HepG2 (cell line): ENCODE data around the gene C9. TPM values are rescaled to one million over a fixed set of nuclear protein-coding genes. Genes with fewer than 3 reads are reported as not detected.
"Not testable (repeated sequence)": the region's sequence is repeated elsewhere in the genome, so short reads cannot be mapped to it uniquely, and the experiment has no call there.

Experiments
- ATAC-seq: fragments of 200-7000 bp; cut with Tn5 transposase; 3 replicates; pipeline ENCODE4 v1.9.1; 2020; ENCODE audit warnings: mild to moderate bottlenecking, moderate library complexity
- BruUV-seq: library from RNA; stranded (reverse); fragments of 400-500 nt; replicated peaks from 2 replicates; lab custom pipeline; 2021; lab: Mats Ljungman, UMichigan
- CTCF ChIA-PET: fragments of 300-600 bp; formaldehyde crosslinking; extraction: SDS; loops from one replicate; lab custom pipeline; 2021; ENCODE audit warnings: low total read pairs, inconsistent platforms, low intra/inter-chr PET ratio; lab: Yijun Ruan, JAX
- POLR2A ChIA-PET: fragments of 350-600 bp; sonication (Branson Sonifier 250); formaldehyde crosslinking; loops from one replicate; lab custom pipeline; 2020; ENCODE audit warnings: antibody characterized with exemption, inconsistent platforms; lab: Yijun Ruan, JAX
- DNase-seq: peaks from one replicate; pipeline ENCODE4 v3.0.0-alpha.2; 2015; ENCODE audit warnings: low spot score
- FAIRE-seq: peaks from 3 replicates; lab custom pipeline; 2011; peaks lifted over from hg19 to GRCh38; lab: Jason Lieb, UNC
- H2AFZ ChIP-seq: one replicate; pipeline ENCODE4 v1.6.1; 2011; ENCODE audit warnings: low read length, inconsistent platforms
- H3K27ac ChIP-seq: fragments of 300-600 bp; 3 replicates; pipeline ENCODE4 v1.8.0; 2011; ENCODE audit warnings: mixed run types, mild to moderate bottlenecking, mixed read lengths, low read length, inconsistent platforms; ENCODE audit not compliant: insufficient read depth; ENCODE audit errors: extremely low read length
- H3K27me3 ChIP-seq, 2 experiments: fragments of 200-600 bp in 1 of 2; 2 replicates in 1 of 2; 3 replicates in 1 of 2; pipeline versions ENCODE4 v1.6.0 to v1.8.0; 2011; ENCODE audit warnings: low read length in 2 of 2, mild to moderate bottlenecking in 2 of 2, moderate library complexity in 2 of 2, inconsistent platforms in 1 of 2; ENCODE audit not compliant: insufficient read depth in 2 of 2, control insufficient read depth in 1 of 2
- H3K36me3 ChIP-seq, 2 experiments: fragments of 200-600 bp in 1 of 2; replicated peaks in 1 of 2; 2 replicates in 1 of 2; 3 replicates in 1 of 2; pipeline versions ENCODE4 v1.5.1 to v1.8.0; 2011; ENCODE audit warnings: low read length in 2 of 2, inconsistent platforms in 1 of 2; ENCODE audit not compliant: insufficient read depth in 2 of 2, control insufficient read depth in 1 of 2
- H3K4me1 ChIP-seq: 2 replicates; pipeline ENCODE4 v1.5.1; 2012; ENCODE audit warnings: low read length, inconsistent platforms; ENCODE audit not compliant: insufficient read depth
- H3K4me2 ChIP-seq: 2 replicates; pipeline ENCODE4 v1.6.0; 2011; ENCODE audit warnings: low read depth, low read length, inconsistent platforms
- H3K4me3 ChIP-seq, 3 experiments: fragments of 200-600 bp in 1 of 3; sonication (generic), shearing (Covaris generic) in 1 of 3; replicated peaks in 1 of 3; 2 replicates each; pipeline ENCODE4 v1.5.1; 2011 to 2016; ENCODE audit warnings: low read length in 3 of 3, inconsistent platforms in 2 of 3, low read depth in 2 of 3, mild to moderate bottlenecking in 2 of 3, control low read depth in 1 of 3, mixed read lengths in 1 of 3; ENCODE audit not compliant: insufficient read depth in 1 of 3
- H3K79me2 ChIP-seq: one replicate; pipeline ENCODE4 v1.6.1; 2011; ENCODE audit warnings: low read length, inconsistent platforms; ENCODE audit not compliant: insufficient read depth
- H3K9ac ChIP-seq: 2 replicates; pipeline ENCODE4 v1.6.0; 2011; ENCODE audit warnings: mild to moderate bottlenecking, low read depth, low read length, inconsistent platforms; ENCODE audit not compliant: insufficient read depth
- H3K9me3 ChIP-seq: 2 replicates; pipeline ENCODE4 v1.5.1; 2012; ENCODE audit warnings: mild to moderate bottlenecking, low read length
- H4K20me1 ChIP-seq: 2 replicates; pipeline ENCODE4 v1.6.0; 2011; ENCODE audit warnings: inconsistent platforms, mild to moderate bottlenecking, low read length, moderate library complexity; ENCODE audit not compliant: insufficient read depth
- ATF7 ChIP-seq, 2 experiments: fragments of 450-650 bp in 1 of 2; sonication (generic) in 1 of 2; formaldehyde crosslinking in 1 of 2; IDR thresholded peaks; 2 replicates each; pipeline versions ENCODE4 v1.4.0 to v1.6.1; 2016 to 2020; ENCODE audit warnings: antibody characterized with exemption in 1 of 2, mild to moderate bottlenecking in 1 of 2, missing genetic modification reagents in 1 of 2
- FOXA3 ChIP-seq: IDR thresholded peaks from 2 replicates; pipeline ENCODE4 v1.6.1; 2016; ENCODE audit warnings: missing genetic modification reagents, missing compliant biosample characterization
- GTF2F1 ChIP-seq: fragments of 150-350 bp; IDR thresholded peaks from 2 replicates; pipeline ENCODE4 v1.6.1; 2014; ENCODE audit warnings: low read length
- IRF2 ChIP-seq: IDR thresholded peaks from 2 replicates; pipeline ENCODE4 v1.6.1; 2018; ENCODE audit warnings: missing genetic modification reagents, missing compliant biosample characterization
- IRX3 ChIP-seq: sonication (generic); formaldehyde crosslinking; IDR thresholded peaks from 2 replicates; pipeline ENCODE4 v1.8.1; 2023; ENCODE audit warnings: mild to moderate bottlenecking, low read depth, missing genetic modification reagents, borderline replicate concordance
- MAX ChIP-seq: IDR thresholded peaks from 2 replicates; pipeline ENCODE4 v1.6.1; 2012; ENCODE audit warnings: inconsistent platforms
- RFXAP ChIP-seq: sonication (generic); formaldehyde crosslinking; IDR thresholded peaks from 2 replicates; pipeline ENCODE4 v1.4.0; 2020; ENCODE audit warnings: missing genetic modification reagents, borderline replicate concordance
- RNF219 ChIP-seq: sonication (generic); formaldehyde crosslinking; IDR thresholded peaks from 2 replicates; pipeline ENCODE4 v1.5.0; 2020; ENCODE audit warnings: mild to moderate bottlenecking, missing genetic modification reagents
- SP4 ChIP-seq: sonication (generic); formaldehyde crosslinking; IDR thresholded peaks from 2 replicates; pipeline ENCODE4 v1.8.1; 2023; ENCODE audit warnings: mild to moderate bottlenecking, missing genetic modification reagents
- THYN1 ChIP-seq: sonication (generic); formaldehyde crosslinking; IDR thresholded peaks from 2 replicates; pipeline ENCODE4 v1.8.1; 2023; ENCODE audit warnings: low read depth, mild to moderate bottlenecking, moderate library complexity, missing genetic modification reagents, borderline replicate concordance
- ZFP36 ChIP-seq: fragments of 150-350 bp; IDR thresholded peaks from 2 replicates; pipeline ENCODE4 v1.6.1; 2018; ENCODE audit warnings: borderline replicate concordance, low read length, low read depth; ENCODE audit not compliant: partially characterized antibody
- ZNF292 ChIP-seq: sonication (generic); formaldehyde crosslinking; IDR thresholded peaks from 2 replicates; pipeline ENCODE4 v1.8.1; 2022; ENCODE audit warnings: mild to moderate bottlenecking, low read depth, missing genetic modification reagents, borderline replicate concordance
- ZNF460 ChIP-seq: sonication (generic); formaldehyde crosslinking; IDR thresholded peaks from 2 replicates; pipeline ENCODE4 v1.5.1; 2020; ENCODE audit warnings: missing genetic modification reagents, mild to moderate bottlenecking, borderline replicate concordance
- ZNF777 ChIP-seq: sonication (generic); formaldehyde crosslinking; IDR thresholded peaks from 2 replicates; pipeline ENCODE4 v1.4.0; 2020; ENCODE audit warnings: missing genetic modification reagents
- WGBS: methylation state at CpG from one replicate; pipeline ENCODE4 v1.1.6; 2017; ENCODE audit warnings: low lambda C conversion rate; 5-methylcytosine and 5-hydroxymethylcytosine counted together
- in situ Hi-C: cut with HindIII; loops from 2 replicates; pipeline ENCODE4 v1.10.0; 2017; ENCODE audit warnings: low pct_unique_long_range_greater_than_20kb; ENCODE audit not compliant: extremely low pct_ligation_motif_present
- intact Hi-C: fragments of 100-400 bp; cut with micrococcal nuclease; formaldehyde crosslinking; loops from one replicate; pipeline ENCODE4 v1.10.0; 2022; ENCODE audit not compliant: unreplicated experiment
- polyA plus RNA-seq, 8 experiments: library from polyadenylated mRNA; depleted of rRNA in 3 of 8; stranded (reverse) in 7 of 8; unstranded in 1 of 8; fragments of >200 nt; fragmentation: Illumina TruSeq in 4 of 8; extraction: Trizol in 4 of 8; gene quantifications; 2 replicates each; pipeline versions ENCODE4 v1.2.1 to v1.2.3, GENCODE V29; 2011 to 2016; ENCODE audit warnings: low read depth in 4 of 8, missing spikeins in 1 of 8, mixed read lengths in 1 of 8; ENCODE audit not compliant: insufficient read depth in 1 of 8
- total RNA-seq, 5 experiments: library from RNA; depleted of rRNA; stranded (reverse); fragments of >200 nt; fragmentation: Illumina TruSeq; extraction: Trizol; gene quantifications; 2 replicates each; pipeline ENCODE4 v1.2.3, GENCODE V29; 2016; ENCODE audit warnings: low read depth in 1 of 5

The C9 gene
- total and polyA plus RNA-seq, 2 of the 13 experiments (the other 11 are each of a cell fraction or from before 2014, with no cell fraction given) = not detected

GRCh38 chr5:39319395-39319794, 44.9 kb downstream of the C9 start:
- intact Hi-C loops = no loop called here
- ChIA-PET CTCF (no interaction called here), POLR2A (no interaction called here)
- H3K27me3 ChIP-seq = no peaks in the 10 kb centered on the region
- in situ Hi-C loops = no loop called here
- H3K9ac ChIP-seq = no peak overlapping the region
- no TSS peak for BruUV-seq
- H3K27ac ChIP-seq = no peak overlapping the region
- no peaks in the 10 kb centered on the region for H4K20me1 ChIP-seq
- no peak overlapping the region for H3K4me2 ChIP-seq
- H3K4me3 ChIP-seq = no peak overlapping the region
- H3K4me1 ChIP-seq = no peaks in the 10 kb centered on the region
- ATAC-seq = no peak
- no peaks in the 10 kb centered on the region for H3K79me2 ChIP-seq
- H2AFZ ChIP-seq = no peak overlapping the region
- no peaks in the 10 kb centered on the region for H3K36me3 ChIP-seq
- no peak for FAIRE-seq
- no peaks in the 10 kb centered on the region for H3K9me3 ChIP-seq
- DNase-seq = no peak
- 11% methylated on average over 1 of the region's 3 CpGs for WGBS
- no peak for TF ChIP-seq IRF2
- TF ChIP-seq ZFP36 = no peak
- TF ChIP-seq ZNF777 (CRISPR knock-in tag) = no peak
- TF ChIP-seq THYN1 (CRISPR knock-in tag) = no peak
- TF ChIP-seq ATF7 (IDR thresholded peaks at IDR 0.05) = no peak
- TF ChIP-seq ATF7 (CRISPR knock-in tag; IDR thresholded peaks at IDR 0.05) = no peak
- no peak for TF ChIP-seq SP4 (CRISPR knock-in tag)
- TF ChIP-seq FOXA3 = no peak
- no peak for TF ChIP-seq RFXAP (CRISPR knock-in tag)
- TF ChIP-seq ZNF460 (CRISPR knock-in tag) = no peak
- TF ChIP-seq IRX3 (CRISPR knock-in tag) = no peak
- no peak for TF ChIP-seq RNF219
- no peak for TF ChIP-seq GTF2F1
- no peak for TF ChIP-seq ZNF292
- no peak for TF ChIP-seq MAX

GRCh38 chr5:39316464-39316863, 47.8 kb downstream of the C9 start:
- H3K9ac ChIP-seq, H2AFZ ChIP-seq, DNase-seq, H3K36me3 ChIP-seq, in situ Hi-C loops, POLR2A ChIA-PET, ATAC-seq, intact Hi-C loops, H3K27ac ChIP-seq, H3K4me1 ChIP-seq, H3K4me3 ChIP-seq, CTCF ChIA-PET, H3K27me3 ChIP-seq, BruUV-seq, H3K4me2 ChIP-seq, H3K9me3 ChIP-seq, H4K20me1 ChIP-seq, H3K79me2 ChIP-seq, FAIRE-seq: not testable (repeated sequence)
- WGBS = 21% methylated on average over 3 of the region's 3 CpGs
